ENCODE results near the gene KLHL22.

DNA sequence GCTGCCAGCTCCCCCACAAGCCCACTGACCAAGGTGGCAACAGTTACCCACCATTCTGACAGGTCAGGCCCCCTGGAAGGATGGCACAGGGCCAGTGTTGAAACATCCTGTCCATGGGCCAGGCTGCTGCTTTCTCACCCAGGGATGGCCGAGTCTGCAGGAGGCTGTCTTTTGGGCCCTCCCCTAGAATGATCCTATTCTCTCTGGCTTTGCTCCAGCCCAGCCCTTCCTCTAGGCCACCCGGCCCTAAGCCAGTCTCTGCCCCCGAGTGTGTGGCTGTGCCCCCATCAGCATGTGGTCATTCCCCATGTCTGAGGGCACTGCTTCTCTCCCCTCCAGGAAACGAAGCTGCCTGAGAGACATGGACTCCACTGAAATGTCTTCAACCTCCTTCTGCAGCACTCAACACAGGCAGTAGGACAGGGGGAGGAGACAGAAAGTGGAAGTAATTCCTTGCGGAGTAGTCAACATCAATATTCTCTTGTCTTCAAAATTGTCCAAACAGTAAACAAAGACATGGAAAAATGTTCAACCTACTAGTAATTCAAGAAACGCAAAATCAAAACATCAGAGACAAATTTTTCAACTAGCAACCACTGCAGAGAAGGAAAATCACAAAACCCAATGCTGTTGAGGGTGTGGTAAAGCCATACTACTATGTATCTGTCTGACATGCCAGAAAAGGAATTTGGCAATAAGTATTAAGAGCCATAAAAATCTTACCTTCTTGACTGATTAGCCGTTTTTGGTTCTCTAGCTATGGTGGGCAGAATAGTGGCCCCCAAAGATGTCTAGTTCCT, 52.9 kb downstream of the KLHL22 start:
- TF ChIP-seq, protein P1, sequence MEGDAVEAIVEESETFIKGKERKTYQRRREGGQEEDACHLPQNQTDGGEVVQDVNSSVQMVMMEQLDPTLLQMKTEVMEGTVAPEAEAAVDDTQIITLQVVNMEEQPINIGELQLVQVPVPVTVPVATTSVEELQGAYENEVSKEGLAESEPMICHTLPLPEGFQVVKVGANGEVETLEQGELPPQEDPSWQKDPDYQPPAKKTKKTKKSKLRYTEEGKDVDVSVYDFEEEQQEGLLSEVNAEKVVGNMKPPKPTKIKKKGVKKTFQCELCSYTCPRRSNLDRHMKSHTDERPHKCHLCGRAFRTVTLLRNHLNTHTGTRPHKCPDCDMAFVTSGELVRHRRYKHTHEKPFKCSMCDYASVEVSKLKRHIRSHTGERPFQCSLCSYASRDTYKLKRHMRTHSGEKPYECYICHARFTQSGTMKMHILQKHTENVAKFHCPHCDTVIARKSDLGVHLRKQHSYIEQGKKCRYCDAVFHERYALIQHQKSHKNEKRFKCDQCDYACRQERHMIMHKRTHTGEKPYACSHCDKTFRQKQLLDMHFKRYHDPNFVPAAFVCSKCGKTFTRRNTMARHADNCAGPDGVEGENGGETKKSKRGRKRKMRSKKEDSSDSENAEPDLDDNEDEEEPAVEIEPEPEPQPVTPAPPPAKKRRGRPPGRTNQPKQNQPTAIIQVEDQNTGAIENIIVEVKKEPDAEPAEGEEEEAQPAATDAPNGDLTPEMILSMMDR (IDR thresholded peaks at IDR 0.05), result no peak
- TF ChIP-seq POLR2AphosphoS5 (IDR thresholded peaks at IDR 0.05; ENCODE audit: low read depth, low read length) (no peak), SIN3A (IDR thresholded peaks at IDR 0.05; ENCODE audit: borderline replicate concordance, insufficient read depth, low read depth, low read length) (no peak), TCF7L2 (IDR thresholded peaks at IDR 0.05; ENCODE audit: low read depth, low read length) (no peak)
- TF ChIP-seq, protein P2, sequence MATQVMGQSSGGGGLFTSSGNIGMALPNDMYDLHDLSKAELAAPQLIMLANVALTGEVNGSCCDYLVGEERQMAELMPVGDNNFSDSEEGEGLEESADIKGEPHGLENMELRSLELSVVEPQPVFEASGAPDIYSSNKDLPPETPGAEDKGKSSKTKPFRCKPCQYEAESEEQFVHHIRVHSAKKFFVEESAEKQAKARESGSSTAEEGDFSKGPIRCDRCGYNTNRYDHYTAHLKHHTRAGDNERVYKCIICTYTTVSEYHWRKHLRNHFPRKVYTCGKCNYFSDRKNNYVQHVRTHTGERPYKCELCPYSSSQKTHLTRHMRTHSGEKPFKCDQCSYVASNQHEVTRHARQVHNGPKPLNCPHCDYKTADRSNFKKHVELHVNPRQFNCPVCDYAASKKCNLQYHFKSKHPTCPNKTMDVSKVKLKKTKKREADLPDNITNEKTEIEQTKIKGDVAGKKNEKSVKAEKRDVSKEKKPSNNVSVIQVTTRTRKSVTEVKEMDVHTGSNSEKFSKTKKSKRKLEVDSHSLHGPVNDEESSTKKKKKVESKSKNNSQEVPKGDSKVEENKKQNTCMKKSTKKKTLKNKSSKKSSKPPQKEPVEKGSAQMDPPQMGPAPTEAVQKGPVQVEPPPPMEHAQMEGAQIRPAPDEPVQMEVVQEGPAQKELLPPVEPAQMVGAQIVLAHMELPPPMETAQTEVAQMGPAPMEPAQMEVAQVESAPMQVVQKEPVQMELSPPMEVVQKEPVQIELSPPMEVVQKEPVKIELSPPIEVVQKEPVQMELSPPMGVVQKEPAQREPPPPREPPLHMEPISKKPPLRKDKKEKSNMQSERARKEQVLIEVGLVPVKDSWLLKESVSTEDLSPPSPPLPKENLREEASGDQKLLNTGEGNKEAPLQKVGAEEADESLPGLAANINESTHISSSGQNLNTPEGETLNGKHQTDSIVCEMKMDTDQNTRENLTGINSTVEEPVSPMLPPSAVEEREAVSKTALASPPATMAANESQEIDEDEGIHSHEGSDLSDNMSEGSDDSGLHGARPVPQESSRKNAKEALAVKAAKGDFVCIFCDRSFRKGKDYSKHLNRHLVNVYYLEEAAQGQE (IDR thresholded peaks at IDR 0.05; ENCODE audit: insufficient read depth in 1 of 2, low read depth in 2 of 2, low read length in 1 of 2), result no peak

Data from Panc1 (cell line).